NCI-H774 (cell line): ENCODE measurements around the gene ZSCAN5B.
"Not testable (repeated sequence)": the region's sequence is repeated elsewhere in the genome, so short reads cannot be mapped to it uniquely, and the experiment has no call there.

Source experiments
- DNase-seq: peaks from one replicate; lab custom pipeline; 2025; lab: John Stamatoyannopoulos, UW

ZSCAN5B gene

DNA sequence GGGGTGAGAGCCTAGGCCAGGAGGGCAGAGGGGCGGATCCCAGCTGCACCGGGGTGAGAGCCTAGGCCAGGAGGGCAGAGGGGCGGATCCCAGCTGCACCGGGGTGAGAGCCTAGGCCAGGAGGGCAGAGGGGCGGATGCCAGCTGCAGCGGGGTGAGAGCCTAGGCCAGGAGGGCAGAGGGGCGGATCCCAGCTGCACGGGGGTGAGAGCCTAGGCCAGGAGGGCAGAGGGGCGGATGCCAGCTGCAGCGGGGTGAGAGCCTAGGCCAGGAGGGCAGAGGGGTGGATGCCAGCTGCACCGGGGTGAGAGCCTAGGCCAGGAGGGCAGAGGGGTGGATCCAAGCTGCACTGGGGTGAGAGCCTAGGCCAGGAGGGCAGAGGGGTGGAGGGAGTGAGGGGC lies 21.3 kb downstream of the ZSCAN5B start:
- not testable (repeated sequence) for DNase-seq

DNA sequence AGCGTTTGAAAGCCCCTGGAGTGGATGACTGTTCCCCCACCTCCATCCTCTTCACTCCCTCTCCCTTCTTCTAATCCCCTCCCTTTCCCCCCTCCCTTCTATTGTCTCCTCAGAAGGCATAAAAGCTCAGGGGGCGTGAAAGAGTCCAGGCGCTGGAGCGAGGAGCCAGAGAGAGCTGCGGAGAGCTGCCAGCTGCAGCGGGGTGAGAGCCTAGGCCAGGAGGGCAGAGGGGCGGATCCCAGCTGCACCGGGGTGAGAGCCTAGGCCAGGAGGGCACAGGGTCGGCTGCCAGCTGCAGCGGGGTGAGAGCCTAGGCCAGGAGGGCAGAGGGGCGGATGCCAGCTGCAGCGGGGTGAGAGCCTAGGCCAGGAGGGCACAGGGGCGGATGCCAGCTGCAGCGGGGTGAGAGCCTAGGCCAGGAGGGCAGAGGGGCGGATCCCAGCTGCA lies 21.7 kb downstream of the ZSCAN5B start, which contains the start of gene GALP:
GALP (plus strand) TSS at position 148 of the 447 bp plus-strand sequence. CDS start 1,101 bp downstream, outside the sequence.
- not testable (repeated sequence) for DNase-seq

DNA sequence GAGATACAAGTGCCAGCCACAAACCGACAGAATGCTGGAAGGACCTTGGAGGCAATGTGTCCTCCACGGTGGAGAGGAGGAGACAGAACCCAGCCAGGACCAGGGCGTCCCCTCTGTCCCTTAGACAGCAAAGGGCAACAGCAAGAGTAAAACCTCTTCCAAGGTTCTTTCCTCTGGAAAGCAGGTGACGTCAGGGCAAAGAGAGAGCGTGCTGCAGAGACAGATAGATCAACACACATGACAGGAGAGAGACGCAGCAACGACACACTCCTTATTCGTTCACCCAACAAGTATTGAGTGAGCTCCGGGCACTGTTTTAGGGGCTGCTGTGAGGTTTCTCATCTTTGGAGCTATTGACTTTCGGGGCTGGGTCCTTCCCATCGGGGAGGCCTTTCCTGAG lies 23.0 kb downstream of the ZSCAN5B start:
- DNase-seq, result no peak

DNA sequence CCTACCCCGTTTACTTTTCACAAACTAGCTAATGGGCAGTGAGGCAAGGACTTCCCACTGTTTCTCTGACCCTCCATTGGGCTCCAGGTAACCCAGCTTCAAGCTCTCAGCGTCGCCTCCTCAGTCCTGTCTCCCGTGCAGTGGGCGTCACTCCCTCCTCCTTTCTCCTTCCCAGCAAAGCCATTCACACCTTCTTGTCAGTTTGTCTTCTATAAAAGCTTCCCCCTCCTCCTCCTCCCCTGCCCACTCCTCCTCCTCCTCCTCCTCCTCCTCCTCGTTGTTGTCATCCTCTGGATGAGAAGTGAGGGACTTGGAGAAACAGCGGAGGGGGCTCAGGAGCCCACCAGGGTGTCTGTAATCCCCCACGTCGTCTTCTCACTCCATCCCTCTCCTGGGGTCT lies 23.5 kb downstream of the ZSCAN5B start:
- no peak for DNase-seq

DNA sequence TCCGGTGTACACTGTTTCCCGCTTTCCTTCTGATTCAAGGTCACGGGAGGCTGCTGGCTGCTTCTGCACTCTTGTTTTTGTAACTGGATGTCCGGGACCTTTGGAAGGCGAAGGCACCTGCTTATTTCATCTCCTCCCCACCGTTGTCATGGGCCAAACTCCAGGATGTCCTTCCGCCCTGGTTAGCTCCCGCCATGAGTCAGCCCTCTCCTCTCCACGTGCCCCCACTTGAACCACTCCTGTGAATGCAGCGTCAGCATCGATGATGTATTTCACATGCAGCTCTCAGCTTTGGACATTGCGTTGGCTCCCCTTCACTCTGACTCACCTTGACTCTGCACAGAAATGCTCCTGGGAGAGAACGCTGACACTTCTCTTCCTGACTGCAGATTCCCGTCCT lies 27.3 kb downstream of the ZSCAN5B start:
- DNase-seq, result peak; percentile 16

DNA sequence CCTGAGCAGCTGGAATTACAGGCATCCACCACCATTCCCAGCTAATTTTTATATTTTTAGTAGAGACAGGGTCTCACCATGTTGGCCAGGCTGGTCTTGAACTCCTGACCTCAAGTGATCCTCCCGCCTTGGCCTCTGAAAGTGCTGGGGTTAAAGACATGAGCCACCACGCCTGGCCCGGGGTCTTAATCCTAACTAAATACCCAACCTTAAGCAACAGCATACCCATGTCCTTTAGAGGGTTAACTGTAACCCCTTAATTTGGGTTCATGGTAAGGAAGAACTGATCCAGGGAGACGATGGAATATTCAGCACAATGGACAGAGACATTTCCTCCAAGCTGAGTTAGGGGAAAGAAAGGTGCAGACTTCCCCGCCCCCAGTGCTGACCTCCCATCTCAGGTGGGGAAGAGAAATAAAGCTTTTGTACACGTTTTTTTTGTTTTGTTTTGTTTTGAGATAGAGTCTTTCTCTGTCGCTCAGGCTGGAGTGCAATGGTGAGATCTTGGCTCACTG lies 30.5 kb downstream of the ZSCAN5B start:
- DNase-seq, result no peak

DNA sequence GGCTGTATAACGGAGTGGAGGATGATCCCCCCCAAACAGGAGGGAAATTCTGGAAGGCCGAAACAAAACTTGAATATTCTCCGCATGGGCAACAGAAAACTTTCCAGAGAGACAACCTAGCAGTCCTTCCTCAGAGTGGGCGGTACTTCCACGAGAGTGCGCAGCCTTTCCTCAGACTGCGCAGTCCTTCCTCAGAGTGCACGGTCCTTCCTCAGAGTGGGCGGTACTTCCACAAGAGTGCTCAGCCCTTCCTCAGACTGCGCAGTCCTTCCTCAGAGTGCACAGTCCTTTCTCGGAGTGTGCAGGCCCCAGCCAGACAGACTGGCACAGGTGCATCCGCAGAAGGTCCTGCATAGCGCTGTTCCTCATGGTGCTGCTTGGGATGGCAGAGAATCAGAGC lies 34.5 kb downstream of the ZSCAN5B start:
- DNase-seq, result no peak

DNA sequence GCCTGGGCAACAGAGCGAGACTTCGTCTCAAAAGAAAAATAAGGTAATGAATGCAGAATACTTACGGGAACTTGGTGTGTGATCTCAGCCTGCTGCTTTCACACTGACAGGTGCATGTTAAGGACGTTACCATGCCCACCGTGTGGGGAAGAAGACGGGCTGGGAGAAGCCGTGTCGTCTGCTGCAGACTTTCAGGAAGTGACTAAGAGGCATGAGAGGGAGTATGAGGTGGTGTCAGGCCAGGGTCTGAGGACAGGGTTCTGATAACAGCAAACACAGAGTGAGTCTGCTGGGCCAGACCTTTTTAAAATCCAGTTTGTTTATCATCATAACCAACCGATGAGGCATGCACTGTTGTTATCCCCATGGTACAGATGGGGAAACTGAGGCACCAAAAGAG lies 35.3 kb downstream of the ZSCAN5B start:
- no peak for DNase-seq

DNA sequence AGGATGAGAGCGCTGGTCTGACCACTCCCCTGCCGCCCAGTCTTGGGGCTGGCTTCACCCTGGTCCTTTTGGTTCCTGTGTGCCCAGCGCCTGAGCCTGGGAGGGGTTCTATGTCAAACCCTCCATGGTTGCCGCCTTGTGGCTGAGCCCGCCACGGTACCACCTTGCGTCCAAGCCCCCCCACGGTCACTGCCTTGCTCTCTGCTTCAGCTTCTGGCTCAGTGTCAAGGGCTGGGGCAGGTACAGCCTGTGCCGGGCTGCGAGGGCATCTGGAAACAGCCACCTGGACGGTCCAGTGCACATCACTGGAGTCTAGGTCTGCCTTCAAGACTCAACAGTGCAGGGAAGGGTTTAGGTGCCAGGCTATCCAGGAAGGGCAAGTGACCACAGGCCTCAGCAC lies 36.0 kb downstream of the ZSCAN5B start:
- no peak for DNase-seq

DNA sequence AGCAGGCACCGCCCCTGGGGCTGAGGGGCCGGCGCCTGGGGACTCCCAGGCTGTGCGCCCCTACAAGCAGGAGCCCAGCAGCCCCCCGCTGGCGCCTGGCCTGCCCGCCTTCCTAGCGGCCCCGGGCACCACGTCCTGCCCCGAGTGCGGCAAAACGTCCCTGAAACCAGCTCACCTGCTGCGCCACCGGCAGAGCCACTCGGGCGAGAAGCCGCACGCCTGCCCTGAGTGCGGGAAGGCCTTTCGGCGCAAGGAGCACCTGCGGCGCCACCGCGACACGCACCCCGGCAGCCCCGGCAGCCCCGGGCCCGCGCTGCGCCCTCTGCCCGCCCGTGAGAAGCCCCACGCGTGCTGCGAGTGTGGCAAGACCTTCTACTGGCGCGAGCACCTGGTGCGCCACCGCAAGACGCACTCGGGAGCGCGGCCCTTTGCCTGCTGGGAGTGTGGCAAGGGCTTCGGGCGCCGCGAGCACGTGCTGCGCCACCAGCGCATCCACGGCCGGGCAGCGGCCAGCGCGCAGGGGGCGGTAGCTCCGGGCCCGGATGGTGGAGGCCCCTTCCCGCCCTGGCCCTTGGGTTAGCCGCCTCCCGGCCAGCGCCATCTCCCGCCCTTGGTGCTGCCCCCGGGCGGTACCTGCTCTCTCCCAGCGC lies 37.8 kb downstream of the ZSCAN5B start:
- DNase-seq, result no peak

DNA sequence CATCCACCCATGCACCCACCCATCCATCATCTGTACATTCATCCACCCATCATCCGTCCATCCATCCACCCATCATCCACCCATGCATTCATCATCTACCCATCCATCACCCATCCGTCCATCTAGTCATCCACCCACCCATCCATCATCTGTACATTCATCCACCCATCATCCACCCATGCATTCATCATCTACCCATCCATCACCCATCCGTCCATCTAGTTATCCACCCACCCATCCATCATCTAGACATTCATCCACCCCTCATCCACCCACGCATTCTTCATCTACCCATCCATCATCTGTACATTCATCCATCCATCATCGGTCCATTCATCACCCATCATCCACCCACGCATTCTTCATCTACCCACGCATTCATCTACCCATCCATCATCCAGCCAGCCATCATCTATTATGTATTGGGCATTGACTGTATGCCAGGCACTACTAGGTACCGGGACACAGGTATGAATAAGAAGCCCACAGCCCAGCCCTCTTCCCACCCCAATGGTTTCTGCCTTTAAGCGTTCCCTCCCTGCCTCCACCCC lies 38.5 kb downstream of the ZSCAN5B start:
- DNase-seq, result no peak

DNA sequence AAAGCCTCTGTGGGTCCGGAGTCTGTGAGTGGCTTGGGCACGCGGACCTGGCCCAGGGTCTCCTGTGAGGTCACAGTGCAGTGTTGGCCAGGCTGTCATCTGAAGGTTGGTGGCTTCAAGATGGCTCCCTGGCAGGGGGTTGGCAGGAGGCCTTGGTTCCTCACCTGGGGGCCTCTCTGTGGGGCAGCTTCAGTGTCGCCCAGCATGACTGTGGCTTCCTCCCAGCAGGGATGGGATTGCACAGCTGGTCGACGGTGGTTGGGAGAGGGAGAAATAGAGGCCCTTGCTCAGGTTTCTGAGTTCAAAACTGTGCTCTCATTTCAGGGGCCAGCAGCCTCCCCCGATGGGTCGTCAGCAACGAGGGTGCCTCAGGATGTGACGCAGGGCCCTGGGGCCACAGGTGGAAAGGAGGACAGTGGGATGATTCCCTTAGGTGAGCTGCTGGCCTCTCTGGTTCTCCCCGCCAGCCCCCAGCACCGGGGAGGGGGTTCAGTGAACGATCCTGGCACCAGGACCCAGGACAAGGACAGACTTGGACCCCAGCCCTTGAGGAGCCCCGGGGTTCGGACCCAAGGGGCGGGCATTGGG lies 39.3 kb downstream of the ZSCAN5B start:
- DNase-seq, result no peak

DNA sequence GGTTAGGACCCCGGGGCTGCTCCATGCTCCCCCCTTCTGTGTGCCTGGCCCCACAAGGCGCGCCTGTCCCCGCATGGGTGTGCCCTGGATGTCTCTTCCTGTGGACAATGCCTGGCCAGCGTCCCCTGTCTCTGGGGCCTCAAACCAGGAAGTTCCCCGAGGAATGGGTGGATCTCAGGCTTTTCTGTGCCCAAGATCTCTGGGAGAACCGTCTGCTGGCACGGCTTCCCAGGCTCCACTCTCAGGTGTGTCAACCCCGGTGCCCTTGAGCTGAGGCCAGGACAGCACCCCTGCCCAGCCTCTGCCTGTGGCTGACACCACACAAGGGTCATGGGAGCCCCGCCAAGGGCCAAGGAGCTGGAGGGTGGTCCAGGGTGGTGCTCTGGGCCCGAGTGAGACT lies 40.8 kb downstream of the ZSCAN5B start:
- DNase-seq, result no peak

DNA sequence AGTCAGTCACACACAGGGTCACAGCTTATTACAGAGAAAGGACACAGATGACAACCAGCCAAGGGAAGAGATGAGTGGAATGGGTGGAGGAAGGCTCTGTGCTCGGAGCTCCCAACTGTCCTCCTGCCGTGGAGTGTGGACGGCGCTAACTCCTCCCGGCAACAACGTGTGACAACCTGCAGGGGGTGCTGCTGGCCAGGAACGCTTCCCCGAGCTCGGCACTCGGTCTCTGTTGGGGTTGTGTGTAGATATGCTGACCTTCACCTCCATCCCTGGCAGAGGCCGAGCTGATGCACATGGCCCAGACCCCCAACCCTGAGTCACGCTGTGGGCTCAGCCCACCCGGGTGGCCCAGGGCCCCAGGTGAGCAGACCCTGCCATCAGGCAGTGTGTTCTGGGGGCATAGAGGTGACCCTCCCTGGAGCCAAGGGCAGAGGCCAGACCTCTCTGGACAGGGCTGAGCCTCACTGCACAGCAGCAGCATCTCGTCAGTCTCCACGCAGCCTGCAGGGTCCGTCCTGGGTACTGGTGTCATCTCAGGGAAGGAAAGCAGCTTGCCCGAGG lies 42.4 kb downstream of the ZSCAN5B start:
- no peak for DNase-seq

DNA sequence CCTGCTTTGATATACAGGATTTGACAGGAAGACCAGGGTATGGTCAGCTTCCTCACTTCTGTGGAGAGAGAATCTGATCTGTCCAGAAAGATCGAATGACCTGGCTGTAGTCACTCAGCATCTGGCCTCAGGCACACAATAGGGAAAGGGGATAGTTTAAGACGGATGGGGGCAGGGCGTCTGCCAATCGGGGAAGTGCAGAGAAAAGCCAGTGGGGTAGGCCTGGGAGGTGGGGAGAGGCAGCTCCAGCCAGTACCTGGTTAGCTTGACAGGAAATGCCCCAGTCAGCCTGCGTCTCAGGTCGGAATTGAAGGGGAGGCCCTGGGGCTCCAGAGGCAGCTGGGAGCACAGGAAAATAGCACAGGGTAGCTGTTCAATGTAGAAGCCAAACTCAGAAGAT lies 44.1 kb downstream of the ZSCAN5B start:
- DNase-seq, result no peak

DNA sequence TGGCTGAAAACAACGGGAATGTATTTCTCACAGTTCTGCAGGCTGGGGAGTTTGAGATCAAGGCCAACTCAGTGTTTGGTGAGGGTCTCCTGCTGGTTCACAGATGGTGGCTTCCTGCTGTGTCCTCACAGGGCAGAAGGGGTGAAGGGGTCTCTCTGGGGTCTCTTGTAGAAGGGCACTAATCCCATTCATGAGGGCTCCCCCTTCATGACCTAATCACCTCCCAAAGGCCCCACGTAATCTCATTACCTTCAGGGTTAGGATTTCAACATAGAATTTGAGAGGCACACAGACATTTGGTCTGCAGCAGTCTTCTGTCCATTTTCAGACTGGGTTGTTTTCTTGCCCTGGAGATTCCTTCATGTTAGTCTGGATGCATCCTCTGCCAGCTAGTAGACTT lies 44.9 kb downstream of the ZSCAN5B start:
- DNase-seq, result no peak

DNA sequence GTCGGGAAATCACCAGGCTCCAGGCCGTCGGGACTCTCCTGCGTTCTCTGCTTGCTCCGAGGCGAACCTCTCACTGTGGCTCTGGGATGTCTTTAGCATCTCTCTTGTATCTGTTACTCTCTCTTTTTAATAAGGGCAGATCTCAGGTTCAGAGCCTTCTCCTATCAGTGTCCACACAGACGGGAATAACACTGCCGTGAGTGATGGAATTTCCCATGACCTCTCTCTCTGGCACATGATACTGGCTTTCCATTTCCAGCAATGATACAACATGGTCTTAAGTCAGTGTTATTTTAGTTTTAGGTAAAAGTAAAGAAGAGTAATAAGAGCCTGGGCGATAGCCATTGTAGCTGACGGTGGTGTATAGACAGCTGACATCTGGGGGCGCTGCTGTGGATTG lies 47.2 kb downstream of the ZSCAN5B start:
- no peak for DNase-seq

DNA sequence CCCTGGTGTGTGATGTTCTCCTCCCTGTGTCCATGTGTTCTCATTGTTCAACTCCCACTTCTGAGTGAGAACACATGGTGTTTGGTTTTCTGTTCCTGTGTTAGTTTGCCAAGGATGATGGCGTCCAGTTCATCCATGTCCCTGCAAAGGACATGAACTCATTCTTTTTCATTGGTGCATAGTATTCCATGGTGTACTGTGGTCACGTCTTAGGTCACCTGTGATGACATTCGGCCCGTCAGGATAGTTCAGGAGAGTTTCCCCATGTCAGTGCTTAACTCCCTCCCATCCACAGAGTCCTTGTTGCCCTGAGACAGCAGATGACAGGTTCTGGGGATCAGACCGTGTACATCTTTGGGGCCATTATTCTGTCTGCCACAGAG lies 47.9 kb downstream of the ZSCAN5B start:
- DNase-seq, result no peak

DNA sequence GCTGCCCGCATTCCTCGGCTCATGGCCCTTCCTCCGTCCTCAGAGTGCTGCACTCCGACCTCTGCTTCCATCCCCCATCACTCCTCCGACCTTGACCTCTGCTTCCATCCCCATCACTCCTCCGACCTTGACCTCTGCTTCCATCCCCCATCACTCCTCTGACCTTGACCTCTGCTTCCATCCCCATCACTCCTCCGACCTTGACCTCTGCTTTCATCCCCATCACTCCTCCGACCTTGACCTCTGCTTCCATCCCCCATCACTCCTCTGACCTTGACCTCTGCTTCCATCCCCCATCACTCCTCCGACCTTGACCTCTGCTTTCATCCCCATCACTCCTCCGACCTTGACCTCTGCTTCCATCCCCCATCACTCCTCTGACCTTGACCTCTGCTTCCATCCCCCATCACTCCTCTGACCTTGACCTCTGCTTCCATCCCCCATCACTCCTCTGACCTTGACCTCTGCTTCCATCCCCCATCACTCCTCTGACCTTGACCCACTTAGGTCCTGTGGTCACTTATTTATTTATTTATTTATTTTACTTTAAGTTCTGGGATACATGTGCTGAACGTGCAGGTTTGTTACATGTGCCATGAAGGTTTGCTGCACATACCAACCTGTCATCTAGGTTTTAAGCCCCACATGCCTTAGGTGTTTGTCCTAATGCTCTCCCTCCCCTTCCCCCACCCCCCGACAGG lies 48.5 kb downstream of the ZSCAN5B start:
- not testable (repeated sequence) for DNase-seq

DNA sequence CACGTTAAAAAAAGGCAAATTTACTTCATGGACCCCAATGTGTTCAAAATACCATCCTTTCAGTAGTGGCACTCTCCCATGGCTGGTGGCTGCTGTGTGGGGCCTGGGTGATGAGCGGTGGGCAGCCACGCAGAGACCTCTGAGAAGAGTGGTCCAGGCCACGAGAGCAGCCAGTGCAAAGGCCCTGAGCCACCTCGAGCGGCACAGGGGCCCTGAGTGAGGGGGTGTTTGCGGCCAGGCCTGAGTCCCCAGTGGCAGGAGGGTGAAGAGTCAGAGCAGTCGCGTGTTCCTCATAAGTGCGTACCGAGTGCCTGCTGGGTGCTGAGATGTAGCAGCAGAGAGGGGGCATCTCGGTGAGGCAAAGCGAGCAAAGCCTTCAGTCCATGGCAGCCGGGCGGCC lies 49.5 kb downstream of the ZSCAN5B start:
- no peak for DNase-seq

DNA sequence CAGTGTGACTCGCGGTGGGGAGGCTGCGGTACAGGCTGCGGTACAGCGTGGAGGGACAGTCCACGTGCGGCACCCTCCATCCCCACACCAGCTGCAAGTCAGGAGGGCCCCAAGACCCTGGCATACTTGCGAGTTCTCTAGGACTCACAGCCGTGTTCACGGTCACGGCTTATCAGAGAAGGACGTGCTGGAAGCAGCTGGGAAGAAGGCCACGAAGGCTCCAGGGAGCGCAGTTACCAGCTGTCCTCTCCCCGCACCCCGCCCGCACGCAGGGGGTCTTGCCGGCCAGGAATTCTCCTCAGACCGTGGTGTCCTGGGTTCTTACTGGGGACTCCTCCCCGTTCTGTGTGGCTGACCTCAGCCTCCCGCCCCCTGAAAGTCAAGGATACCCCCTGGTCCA lies 50.3 kb downstream of the ZSCAN5B start:
- no peak for DNase-seq

DNA sequence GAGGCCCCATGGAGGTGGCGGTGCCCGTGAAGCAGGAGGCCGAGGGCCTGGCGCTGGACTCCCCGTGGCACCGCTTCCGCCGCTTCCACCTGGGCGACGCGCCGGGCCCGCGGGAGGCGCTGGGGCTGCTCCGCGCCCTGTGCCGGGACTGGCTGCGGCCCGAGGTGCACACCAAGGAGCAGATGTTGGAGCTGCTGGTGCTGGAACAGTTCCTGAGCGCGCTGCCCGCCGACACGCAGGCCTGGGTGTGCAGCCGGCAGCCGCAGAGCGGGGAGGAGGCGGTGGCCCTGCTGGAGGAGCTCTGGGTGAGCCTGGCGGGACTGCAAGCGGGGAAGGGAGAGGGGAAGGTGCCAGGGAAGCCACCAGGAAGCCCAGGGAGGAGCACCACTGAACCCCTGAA lies 50.7 kb downstream of the ZSCAN5B start:
- no peak for DNase-seq

DNA sequence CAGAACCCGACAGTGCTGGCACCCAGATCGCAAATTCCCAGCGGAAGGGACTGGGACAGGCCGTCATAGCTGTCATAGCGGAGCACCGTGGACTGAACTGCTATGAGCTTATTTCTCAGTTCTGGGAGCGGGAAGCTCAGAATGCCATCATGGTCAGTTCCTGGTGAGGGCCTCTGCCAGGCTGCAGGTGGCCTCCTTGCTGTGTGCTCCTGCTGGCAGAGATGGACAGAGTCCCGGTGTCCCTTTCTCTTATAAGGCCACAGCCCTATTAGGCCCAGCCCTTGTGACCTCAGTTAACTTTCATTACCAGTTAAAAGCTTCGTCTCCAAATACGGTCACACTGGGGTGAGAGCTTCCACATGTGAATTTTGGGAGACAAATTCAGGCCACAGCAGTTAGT lies 51.9 kb downstream of the ZSCAN5B start:
- no peak for DNase-seq
